Activated naive CD8-positive, alpha-beta T cell treated with anti-CD3 and anti-CD28 coated beads, Interleukin-2, amount 50 U/mL, for 24 hours (primary cell): Measurements from ENCODE around the gene NUBPL.
A peak's percentile ranks its signal among the peaks of the same experiment; 100 is the strongest.
"Not testable (repeated sequence)": the region's sequence is repeated elsewhere in the genome, so short reads cannot be mapped to it uniquely, and the experiment has no call there.

Experiments
- ATAC-seq: fragments of 150-1000 bp; cut with Tn5 transposase; one replicate; pipeline ENCODE4 v1.10.0; 2021
- DNase-seq: peaks from one replicate; pipeline ENCODE4 v3.0.0; 2021
- H3K27ac Mint-ChIP-seq: one replicate; pipeline ENCODE4 v1.8.0; 2021; ENCODE audit warnings: mild to moderate bottlenecking, mixed read lengths
- H3K27me3 Mint-ChIP-seq: one replicate; pipeline ENCODE4 v1.8.0; 2021; ENCODE audit warnings: mixed read lengths
- H3K36me3 Mint-ChIP-seq: one replicate; pipeline ENCODE4 v1.8.0; 2021; ENCODE audit warnings: low read depth, mixed read lengths
- H3K4me1 Mint-ChIP-seq: one replicate; pipeline ENCODE4 v1.8.0; 2021; ENCODE audit warnings: mixed read lengths
- H3K4me3 Mint-ChIP-seq: one replicate; pipeline ENCODE4 v1.8.0; 2021; ENCODE audit warnings: mild to moderate bottlenecking, moderate library complexity, mixed read lengths
- H3K9me3 Mint-ChIP-seq: one replicate; pipeline ENCODE4 v1.8.0; 2021; ENCODE audit warnings: mixed read lengths

The NUBPL gene

GRCh38 chr14:31712244-31713127 lies 151.3 kb downstream of the NUBPL start:
- Mint-ChIP-seq H3K27ac (no peak overlapping the region), H3K4me1 (no peaks in the 10 kb centered on the region), H3K36me3 (peaks cover 24% of the 10 kb centered on the region), H3K4me3 (no peak overlapping the region), H3K27me3 (no peaks in the 10 kb centered on the region), H3K9me3 (no peaks in the 10 kb centered on the region)
- ATAC-seq (no peak), DNase-seq (no peak)

DNA sequence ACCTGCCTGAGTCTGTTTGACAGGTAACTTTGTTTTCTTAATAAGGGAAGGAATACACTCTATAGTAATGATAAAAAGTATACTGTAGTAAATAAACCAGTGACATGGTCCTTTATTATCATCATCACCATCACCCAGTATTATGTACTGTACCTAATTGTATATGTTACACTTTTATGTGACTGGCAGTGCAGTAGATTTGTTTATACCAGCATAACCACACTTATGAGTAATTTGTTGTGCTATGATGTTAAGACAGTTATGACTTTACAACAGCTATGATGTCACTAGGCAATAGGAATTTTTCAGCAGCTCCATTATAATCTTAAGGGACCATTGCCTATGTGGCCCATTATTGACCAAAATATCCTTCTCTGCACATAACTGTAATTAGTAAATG lies 155.0 kb downstream of the NUBPL start:
- Mint-ChIP-seq H3K36me3 (peaks cover 10% of the 10 kb centered on the region), H3K9me3 (no peaks in the 10 kb centered on the region), H3K27ac (no peak overlapping the region), H3K27me3 (no peaks in the 10 kb centered on the region), H3K4me3 (no peak overlapping the region), H3K4me1 (no peaks in the 10 kb centered on the region)
- ATAC-seq = no peak
- DNase-seq = no peak

DNA sequence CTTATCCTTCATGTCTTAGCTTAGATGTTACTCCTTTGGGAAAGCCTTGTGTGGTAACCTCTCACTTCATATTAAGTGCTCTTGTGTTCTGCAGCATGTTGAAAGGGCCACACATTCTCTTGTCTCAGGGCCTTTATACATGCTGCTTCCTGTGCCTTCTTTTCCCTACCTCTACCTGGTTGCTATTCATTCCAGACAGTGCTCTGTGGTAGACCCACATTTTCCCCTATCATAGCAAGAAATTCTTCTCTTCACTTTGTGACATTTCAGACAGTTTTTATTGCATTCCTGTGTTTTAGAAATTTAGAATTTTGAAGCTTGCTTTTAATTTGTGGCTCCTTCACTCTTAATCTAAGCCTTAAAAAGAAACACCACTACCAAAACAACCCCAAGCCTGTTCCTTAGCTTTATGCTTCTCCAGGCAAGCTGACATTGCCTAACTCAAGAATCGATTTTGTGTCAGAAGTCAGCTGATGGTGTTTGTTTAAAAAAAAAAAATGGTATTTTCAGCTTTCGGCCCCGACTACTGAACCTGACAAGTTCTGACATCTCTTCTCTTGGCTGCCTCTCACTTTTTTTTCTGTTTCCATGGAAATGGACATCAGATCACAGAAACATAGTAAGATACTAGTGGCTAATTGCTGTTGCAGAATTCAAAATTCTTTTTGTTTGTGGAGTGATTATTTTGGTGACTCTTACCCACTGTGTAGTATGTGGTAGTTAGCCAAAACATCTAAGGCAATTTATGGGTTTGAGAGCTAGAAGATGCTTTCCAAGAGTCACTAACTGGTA lies 156.3 kb downstream of the NUBPL start:
- DNase-seq = no peak
- Mint-ChIP-seq H3K4me1 (no peaks in the 10 kb centered on the region), H3K9me3 (peaks cover 5% of the 10 kb centered on the region), H3K27me3 (no peaks in the 10 kb centered on the region), H3K27ac (no peak overlapping the region), H3K4me3 (no peak overlapping the region), H3K36me3 (peaks cover 6% of the 10 kb centered on the region)
- ATAC-seq = no peak

GRCh38 chr14:31718585-31718984 lies 157.4 kb downstream of the NUBPL start:
- DNase-seq = no peak
- Mint-ChIP-seq H3K27me3 (no peaks in the 10 kb centered on the region), H3K9me3 (peaks cover 11% of the 10 kb centered on the region), H3K4me1 (no peaks in the 10 kb centered on the region), H3K4me3 (no peak overlapping the region), H3K36me3 (peaks cover 10% of the 10 kb centered on the region), H3K27ac (no peak overlapping the region)
- no peak for ATAC-seq

DNA sequence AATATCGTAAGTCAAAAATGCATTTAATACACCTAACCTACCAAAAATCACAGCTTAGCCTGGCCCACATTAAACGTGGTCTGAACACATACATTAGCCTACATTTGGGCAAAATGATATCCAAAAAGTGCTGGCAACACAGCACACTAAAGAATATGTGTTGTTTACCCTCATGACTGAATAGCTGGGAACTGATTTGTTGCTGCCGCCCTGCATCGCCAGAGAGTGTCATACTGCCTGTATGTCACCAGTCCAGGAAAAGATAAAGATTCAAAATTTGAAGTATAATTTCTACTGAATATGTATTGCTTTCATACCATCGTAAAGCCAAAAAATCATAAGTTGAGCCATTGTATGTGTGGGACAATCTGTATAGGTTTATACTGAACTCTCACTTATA lies 157.8 kb downstream of the NUBPL start:
- Mint-ChIP-seq H3K27ac (no peak overlapping the region), H3K27me3 (no peaks in the 10 kb centered on the region), H3K36me3 (peaks cover 10% of the 10 kb centered on the region), H3K9me3 (peaks cover 11% of the 10 kb centered on the region), H3K4me3 (no peak overlapping the region), H3K4me1 (no peaks in the 10 kb centered on the region)
- DNase-seq (no peak), ATAC-seq (no peak)

GRCh38 chr14:31726337-31726736 lies 165.1 kb downstream of the NUBPL start:
- ATAC-seq (no peak), DNase-seq (no peak)
- H3K4me3 Mint-ChIP-seq = no peak overlapping the region
- H3K27me3 Mint-ChIP-seq = no peaks in the 10 kb centered on the region
- H3K9me3 Mint-ChIP-seq = peaks cover 22% of the 10 kb centered on the region
- H3K36me3 Mint-ChIP-seq = peaks cover 29% of the 10 kb centered on the region
- H3K4me1 Mint-ChIP-seq = no peaks in the 10 kb centered on the region
- H3K27ac Mint-ChIP-seq = no peak overlapping the region

- H3K27me3 Mint-ChIP-seq = no peaks in the 10 kb centered on the region
- H3K36me3 Mint-ChIP-seq = peaks cover 30% of the 10 kb centered on the region
- DNase-seq = no peak
- no peak for ATAC-seq
- H3K27ac Mint-ChIP-seq = no peak overlapping the region
- peaks cover 17% of the 10 kb centered on the region for H3K9me3 Mint-ChIP-seq
- H3K4me1 Mint-ChIP-seq = no peaks in the 10 kb centered on the region
- no peak overlapping the region for H3K4me3 Mint-ChIP-seq
These were observed 166.6 kb downstream of the NUBPL start for GRCh38 chr14:31727797-31728196.

- peaks cover 26% of the 10 kb centered on the region for H3K36me3 Mint-ChIP-seq
- no peaks in the 10 kb centered on the region for H3K4me1 Mint-ChIP-seq
- ATAC-seq (no peak), DNase-seq (no peak)
- H3K4me3 Mint-ChIP-seq = no peak overlapping the region
- H3K27me3 Mint-ChIP-seq = no peaks in the 10 kb centered on the region
- H3K9me3 Mint-ChIP-seq = peaks cover 22% of the 10 kb centered on the region
- H3K27ac Mint-ChIP-seq = no peak overlapping the region
These were observed 179.5 kb downstream of the NUBPL start for GRCh38 chr14:31740688-31741087.

DNA sequence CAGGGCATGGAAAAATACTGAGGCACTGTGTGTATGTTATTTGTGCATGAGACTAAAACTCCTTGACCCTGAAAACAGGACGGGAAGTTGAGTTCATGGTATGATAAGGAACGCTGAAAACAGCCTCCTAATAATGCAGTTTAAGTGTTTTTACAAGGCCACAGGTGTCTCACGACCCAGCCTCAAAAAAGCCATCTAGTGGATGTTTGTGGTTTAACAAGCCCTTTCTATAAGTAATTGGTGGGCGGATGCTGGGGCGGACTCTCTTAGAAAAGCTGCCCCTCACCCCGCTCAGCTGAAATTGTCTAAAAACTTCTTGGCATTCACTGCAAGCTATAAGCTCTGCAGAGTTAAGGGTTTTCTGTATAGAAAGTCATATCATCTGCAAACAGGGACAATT lies 184.5 kb downstream of the NUBPL start:
- Mint-ChIP-seq H3K27me3 (no peaks in the 10 kb centered on the region), H3K4me1 (no peaks in the 10 kb centered on the region), H3K9me3 (peaks cover 53% of the 10 kb centered on the region), H3K27ac (no peak overlapping the region), H3K4me3 (no peak overlapping the region), H3K36me3 (peaks cover 47% of the 10 kb centered on the region)
- DNase-seq (no peak), ATAC-seq (no peak)

DNA sequence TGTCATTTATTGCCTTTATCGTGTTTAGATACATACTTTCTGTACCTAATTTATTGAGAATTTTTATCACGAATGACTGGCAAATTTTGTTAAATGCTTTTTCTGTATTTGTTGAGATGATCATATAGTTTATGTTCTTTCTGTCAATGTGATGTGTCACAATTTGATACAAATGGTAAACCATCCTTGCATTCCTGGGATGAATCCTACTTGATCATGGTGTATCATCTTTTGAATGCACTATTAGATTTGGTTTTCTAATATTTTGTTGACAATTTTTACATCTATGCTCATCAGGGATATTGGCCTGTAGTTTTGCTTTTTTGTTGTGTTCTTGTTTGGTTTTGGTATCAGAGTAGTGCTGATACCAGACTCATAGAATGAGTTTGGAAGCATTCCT lies 185.1 kb downstream of the NUBPL start:
- no peaks in the 10 kb centered on the region for H3K4me1 Mint-ChIP-seq
- H3K27me3 Mint-ChIP-seq = no peaks in the 10 kb centered on the region
- H3K27ac Mint-ChIP-seq = no peak overlapping the region
- peaks cover 54% of the 10 kb centered on the region for H3K9me3 Mint-ChIP-seq
- no peak overlapping the region for H3K4me3 Mint-ChIP-seq
- ATAC-seq (no peak), DNase-seq (no peak)
- H3K36me3 Mint-ChIP-seq = peaks cover 51% of the 10 kb centered on the region

DNA sequence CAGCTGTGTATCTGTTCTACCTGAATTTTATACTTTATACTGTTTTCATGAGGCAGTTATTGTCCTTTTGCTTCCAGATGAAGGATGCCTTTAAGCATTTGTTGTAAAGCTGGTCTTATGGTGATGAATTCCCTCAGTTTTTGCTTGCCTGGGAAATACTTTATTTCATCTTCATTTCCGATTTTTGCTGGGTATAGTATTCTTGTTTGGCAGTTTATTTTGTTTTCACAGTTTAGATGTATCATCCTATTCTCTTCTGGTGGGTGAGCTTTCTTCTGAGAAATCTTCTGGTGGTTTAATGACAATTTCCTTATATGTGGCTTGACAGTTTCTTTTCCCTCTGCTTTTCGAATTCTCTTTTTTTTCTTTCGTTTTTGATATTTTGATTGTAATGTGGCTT lies 188.1 kb downstream of the NUBPL start:
- Mint-ChIP-seq H3K9me3 (peaks cover 54% of the 10 kb centered on the region), H3K27ac (no peak overlapping the region), H3K36me3 (peaks cover 55% of the 10 kb centered on the region), H3K4me1 (no peaks in the 10 kb centered on the region), H3K4me3 (no peak overlapping the region), H3K27me3 (no peaks in the 10 kb centered on the region)
- no peak for ATAC-seq
- no peak for DNase-seq

- Mint-ChIP-seq H3K36me3 (peaks cover 54% of the 10 kb centered on the region), H3K9me3 (peaks cover 47% of the 10 kb centered on the region)
- not testable (repeated sequence) for DNase-seq, H3K4me1 Mint-ChIP-seq, H3K27me3 Mint-ChIP-seq, H3K4me3 Mint-ChIP-seq, H3K27ac Mint-ChIP-seq, ATAC-seq
These were observed 189.8 kb downstream of the NUBPL start for GRCh38 chr14:31751047-31751446.

GRCh38 chr14:31752867-31753661 lies 191.9 kb downstream of the NUBPL start:
- Mint-ChIP-seq H3K4me3 (no peak overlapping the region), H3K9me3 (peaks cover 32% of the 10 kb centered on the region), H3K36me3 (peaks cover 40% of the 10 kb centered on the region), H3K4me1 (no peaks in the 10 kb centered on the region), H3K27ac (no peak overlapping the region), H3K27me3 (no peaks in the 10 kb centered on the region)
- no peak for DNase-seq
- peak; percentile 57 for ATAC-seq

- H3K36me3 Mint-ChIP-seq = peaks cover 7% of the 10 kb centered on the region
- DNase-seq = no peak
- no peak overlapping the region for H3K27ac Mint-ChIP-seq
- no peak for ATAC-seq
- no peak overlapping the region for H3K4me3 Mint-ChIP-seq
- H3K4me1 Mint-ChIP-seq = no peaks in the 10 kb centered on the region
- H3K9me3 Mint-ChIP-seq = peaks cover 4% of the 10 kb centered on the region
- no peaks in the 10 kb centered on the region for H3K27me3 Mint-ChIP-seq
These were observed 197.7 kb downstream of the NUBPL start for GRCh38 chr14:31758941-31759340.
